ENCODE data around the gene HYDIN.
"Not testable (repeated sequence)": the region's sequence is repeated elsewhere in the genome, so short reads cannot be mapped to it uniquely, and the experiment has no call there.

GRCh38 chr16:70922164-70922563 is 308.4 kb downstream of the HYDIN start:
- TF ChIP-seq CTCF, POLR2A (IDR thresholded peaks at IDR 0.05): not testable (repeated sequence)

Data from heart left ventricle (tissue), 13 donors.